ENCODE measurements around the gene HBZ. TPM values are rescaled to one million over a fixed set of nuclear protein-coding genes. Genes with fewer than 3 reads are reported as not detected.

The HBZ gene
- total RNA-seq, 4 donors from 2014 or later: 0.88 to 3.0 TPM; not detected in 2

DNA sequence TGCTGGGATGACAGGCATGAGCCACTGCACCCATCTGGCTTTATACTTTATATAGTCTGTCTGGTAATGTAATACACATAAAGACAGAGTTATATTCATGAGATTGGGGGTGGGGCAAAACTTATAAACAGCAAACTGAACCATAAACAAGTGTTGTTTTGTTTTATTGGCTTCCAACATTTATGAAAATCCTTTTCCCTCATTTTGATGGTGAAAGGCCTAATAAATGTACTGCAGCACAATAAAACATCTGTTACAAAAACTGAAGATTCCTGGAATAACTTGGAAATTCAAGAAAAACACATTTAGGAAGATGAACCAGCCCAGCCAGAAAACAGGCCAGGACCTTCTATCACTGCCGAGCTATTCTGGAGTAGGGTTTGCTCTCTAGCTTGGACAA lies 30.1 kb upstream of the HBZ start:
- TF ChIP-seq, protein P1, sequence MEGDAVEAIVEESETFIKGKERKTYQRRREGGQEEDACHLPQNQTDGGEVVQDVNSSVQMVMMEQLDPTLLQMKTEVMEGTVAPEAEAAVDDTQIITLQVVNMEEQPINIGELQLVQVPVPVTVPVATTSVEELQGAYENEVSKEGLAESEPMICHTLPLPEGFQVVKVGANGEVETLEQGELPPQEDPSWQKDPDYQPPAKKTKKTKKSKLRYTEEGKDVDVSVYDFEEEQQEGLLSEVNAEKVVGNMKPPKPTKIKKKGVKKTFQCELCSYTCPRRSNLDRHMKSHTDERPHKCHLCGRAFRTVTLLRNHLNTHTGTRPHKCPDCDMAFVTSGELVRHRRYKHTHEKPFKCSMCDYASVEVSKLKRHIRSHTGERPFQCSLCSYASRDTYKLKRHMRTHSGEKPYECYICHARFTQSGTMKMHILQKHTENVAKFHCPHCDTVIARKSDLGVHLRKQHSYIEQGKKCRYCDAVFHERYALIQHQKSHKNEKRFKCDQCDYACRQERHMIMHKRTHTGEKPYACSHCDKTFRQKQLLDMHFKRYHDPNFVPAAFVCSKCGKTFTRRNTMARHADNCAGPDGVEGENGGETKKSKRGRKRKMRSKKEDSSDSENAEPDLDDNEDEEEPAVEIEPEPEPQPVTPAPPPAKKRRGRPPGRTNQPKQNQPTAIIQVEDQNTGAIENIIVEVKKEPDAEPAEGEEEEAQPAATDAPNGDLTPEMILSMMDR (IDR thresholded peaks at IDR 0.05; ENCODE audit: low read depth): no peak

DNA sequence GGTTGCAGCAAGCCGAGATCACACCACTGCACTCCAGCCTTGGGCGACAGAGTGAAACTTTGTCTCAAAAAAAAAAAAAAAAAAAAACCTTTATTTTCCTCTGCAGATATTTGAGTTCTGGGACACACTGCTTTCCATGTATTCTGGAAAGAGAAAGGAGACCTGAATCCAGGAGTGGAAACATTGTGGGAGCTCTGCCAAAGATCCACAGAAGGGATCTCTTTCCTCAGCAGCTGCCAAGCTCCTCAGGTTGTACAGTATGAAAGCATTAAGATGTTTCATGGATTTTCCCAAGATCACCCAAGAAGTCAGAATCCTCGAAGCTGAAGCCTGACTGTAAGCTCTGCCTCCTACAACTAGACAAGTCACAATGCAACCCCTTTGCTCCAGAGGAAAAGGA lies 27.4 kb upstream of the HBZ start:
- TF ChIP-seq, protein P1 (IDR thresholded peaks at IDR 0.05; ENCODE audit: low read depth): no peak

DNA sequence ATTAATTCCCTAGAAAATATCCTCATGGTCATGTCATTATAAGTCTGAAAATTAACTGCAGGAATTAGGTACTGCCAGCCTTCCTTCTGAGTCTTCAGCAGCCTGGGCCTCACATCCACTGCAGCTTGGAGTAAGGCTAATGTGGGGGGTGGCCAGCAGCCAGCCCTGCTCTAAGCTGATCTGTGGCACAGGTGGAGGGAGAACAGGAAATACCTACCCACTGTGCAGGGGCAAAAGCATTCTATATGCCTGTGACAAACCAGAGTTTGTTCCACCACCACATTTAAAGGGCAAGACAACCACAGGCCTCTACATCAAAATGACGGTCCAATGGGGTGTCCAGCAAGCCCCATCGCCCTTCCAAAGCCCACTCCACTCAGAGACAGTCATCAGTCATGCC lies 23.4 kb upstream of the HBZ start:
- TF ChIP-seq, protein P1 (IDR thresholded peaks at IDR 0.05; ENCODE audit: low read depth): no peak

DNA sequence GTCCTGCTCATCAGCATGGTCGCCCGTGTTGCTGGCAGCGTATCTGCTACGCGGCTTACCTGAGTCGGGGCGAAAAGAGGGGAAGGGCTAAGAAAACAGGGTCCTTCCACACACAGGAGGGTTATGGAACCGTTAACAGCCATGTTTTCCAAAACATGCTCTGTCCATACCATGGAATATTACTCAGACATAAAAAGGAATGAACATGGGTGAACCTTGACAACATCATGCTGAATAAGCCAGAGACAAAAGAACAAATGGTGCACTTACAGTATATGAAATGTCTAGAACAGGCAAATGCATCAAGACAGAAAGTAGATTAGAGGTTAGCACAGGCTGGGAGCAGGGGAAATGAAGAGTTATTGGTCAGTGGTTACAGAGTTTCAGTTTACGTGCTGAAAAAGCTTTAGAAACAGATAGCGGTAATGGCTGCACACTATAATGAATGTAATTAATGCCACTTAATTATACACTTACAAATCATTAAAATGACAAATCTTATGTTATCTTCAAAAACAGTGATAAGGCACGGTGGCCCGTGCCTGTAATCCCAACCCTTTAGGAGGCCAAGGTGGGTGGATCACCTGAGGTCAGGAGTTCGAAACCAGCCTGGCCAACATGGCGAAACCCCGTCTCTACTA lies 21.8 kb upstream of the HBZ start:
- TF ChIP-seq, protein P1 (IDR thresholded peaks at IDR 0.05; ENCODE audit: low read depth): no peak

DNA sequence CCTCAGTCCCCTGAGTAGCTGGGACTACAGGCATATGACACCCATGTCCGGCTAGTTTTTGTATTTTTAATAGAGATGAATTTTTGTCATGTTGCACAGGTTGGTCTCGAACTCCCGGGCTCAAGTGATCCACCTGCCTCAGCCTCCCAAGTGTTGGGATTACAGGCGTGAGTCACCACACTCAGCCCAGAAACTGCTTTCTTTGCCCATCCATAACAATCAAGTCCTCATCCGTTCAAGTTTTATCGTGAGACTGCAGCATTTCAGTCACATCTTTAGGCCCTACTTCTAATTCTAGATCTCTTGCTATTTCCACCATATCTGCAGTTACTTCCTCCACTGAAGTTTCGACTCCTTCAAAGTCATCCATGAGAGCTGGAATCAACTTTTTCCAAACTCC lies 20.3 kb upstream of the HBZ start:
- TF ChIP-seq, protein P1 (IDR thresholded peaks at IDR 0.05; ENCODE audit: low read depth): no peak

DNA sequence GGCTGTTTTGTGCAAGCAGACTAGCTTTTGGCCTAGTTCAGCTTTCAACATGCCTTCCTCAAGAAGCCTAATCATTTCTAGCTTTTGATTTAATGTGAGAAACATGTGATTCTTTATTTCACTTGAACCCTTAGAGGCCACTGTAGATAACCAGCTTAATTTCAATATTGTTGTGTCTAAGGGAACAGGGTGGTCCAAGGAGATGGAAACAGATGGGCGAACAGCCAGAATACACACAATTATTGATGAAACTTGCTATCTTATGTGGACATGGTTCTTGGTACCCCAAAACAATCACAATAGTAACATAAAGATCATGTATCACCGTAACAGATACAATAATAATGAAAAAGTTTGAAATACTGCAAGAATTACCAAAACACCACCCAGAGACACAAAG lies 18.7 kb upstream of the HBZ start:
- TF ChIP-seq, protein P1 (IDR thresholded peaks at IDR 0.05; ENCODE audit: low read depth): no peak

DNA sequence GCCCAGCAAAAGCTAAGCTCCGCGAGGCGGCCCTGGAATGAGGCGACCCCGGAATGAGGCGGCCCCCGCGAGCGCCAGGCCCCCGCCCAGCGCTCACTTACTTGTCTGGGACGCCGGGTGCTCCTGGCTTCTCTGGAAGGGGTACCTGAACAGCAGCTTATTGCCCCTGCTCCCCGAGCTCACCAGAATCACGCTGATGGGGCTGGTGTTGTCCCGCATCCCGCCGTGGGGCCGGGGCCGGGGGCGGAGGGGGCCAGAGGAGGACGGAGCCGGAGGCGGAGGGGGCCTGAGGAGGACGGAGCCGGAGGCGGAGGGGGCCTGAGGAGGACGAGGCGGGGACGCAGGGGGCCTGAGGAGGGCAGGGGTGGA lies 14.4 kb upstream of the HBZ start:
- TF ChIP-seq, protein P1 (IDR thresholded peaks at IDR 0.05; ENCODE audit: low read depth): no peak
